ENCODE measurements around the gene AFAP1. TPM values are rescaled to one million over a fixed set of nuclear protein-coding genes. Genes with fewer than 3 reads are reported as not detected.

Gene AFAP1
- total RNA-seq, 2 donors from 2014 or later: 9.6 to 35.3 TPM

DNA sequence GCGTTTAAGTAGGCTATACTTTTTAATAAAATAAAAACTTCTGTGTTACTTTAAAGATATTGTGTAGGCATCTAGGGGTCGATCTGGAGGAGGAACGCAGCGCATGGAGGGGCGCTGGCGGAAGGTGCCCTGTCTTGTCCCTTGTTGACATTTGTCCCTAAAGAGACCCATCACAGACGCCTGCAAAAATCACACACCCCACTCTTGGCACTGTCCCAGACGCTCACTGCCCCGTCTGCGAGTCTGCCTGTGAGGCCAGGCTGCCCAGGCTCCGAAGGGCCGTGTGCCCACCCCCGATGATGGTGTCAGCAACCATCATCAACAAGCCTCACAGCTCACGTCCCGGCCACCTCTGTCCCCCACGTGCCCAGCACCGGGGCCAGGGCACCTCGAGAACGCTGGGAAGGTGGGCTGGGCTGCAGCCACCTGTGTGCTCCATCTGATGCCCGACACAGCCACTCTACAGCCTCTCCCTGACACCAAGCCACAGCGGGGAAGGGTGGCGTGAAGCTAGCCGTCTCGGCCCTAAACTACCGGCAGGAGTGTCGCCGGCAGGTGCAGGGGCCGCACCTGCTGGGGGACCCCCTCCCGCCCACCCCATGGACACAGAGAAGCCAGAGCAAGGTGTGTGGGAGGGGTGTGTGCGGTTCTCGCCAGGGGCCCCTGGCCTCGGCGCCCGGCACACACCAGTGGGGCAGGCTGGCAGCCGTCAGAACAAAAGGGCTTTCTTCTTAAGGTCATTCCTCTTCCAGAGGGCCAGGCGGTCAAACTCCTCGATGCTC is 26.8 kb upstream of the AFAP1 start:
- Histone ChIP-seq H3K27ac (peak overlapping the region in 1 of 4 donors; percentile 11), H3K9me3 (no peaks in the 10 kb centered on the region), H3K27me3 (no peaks in the 10 kb centered on the region), H3K4me1 (peaks cover 24% of the 10 kb centered on the region), H3K36me3 (replicated peaks in 1 of 2; ENCODE audit: insufficient read depth in 1 of 2, low read depth in 2 of 2) (no peaks in the 10 kb centered on the region), H3K4me3 (no peak overlapping the region)
- TF ChIP-seq POLR2A (IDR thresholded peaks at IDR 0.05): no peak
- TF ChIP-seq, protein P1, sequence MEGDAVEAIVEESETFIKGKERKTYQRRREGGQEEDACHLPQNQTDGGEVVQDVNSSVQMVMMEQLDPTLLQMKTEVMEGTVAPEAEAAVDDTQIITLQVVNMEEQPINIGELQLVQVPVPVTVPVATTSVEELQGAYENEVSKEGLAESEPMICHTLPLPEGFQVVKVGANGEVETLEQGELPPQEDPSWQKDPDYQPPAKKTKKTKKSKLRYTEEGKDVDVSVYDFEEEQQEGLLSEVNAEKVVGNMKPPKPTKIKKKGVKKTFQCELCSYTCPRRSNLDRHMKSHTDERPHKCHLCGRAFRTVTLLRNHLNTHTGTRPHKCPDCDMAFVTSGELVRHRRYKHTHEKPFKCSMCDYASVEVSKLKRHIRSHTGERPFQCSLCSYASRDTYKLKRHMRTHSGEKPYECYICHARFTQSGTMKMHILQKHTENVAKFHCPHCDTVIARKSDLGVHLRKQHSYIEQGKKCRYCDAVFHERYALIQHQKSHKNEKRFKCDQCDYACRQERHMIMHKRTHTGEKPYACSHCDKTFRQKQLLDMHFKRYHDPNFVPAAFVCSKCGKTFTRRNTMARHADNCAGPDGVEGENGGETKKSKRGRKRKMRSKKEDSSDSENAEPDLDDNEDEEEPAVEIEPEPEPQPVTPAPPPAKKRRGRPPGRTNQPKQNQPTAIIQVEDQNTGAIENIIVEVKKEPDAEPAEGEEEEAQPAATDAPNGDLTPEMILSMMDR (IDR thresholded peaks at IDR 0.05): no peak
- WGBS, 2 donors: 78 to 82% methylated on average over 16 to 35 of the region's 37 CpGs
- ATAC-seq: no peak
- no peak for DNase-seq
- intact Hi-C loops (cut with DNase I): no loop called here

DNA sequence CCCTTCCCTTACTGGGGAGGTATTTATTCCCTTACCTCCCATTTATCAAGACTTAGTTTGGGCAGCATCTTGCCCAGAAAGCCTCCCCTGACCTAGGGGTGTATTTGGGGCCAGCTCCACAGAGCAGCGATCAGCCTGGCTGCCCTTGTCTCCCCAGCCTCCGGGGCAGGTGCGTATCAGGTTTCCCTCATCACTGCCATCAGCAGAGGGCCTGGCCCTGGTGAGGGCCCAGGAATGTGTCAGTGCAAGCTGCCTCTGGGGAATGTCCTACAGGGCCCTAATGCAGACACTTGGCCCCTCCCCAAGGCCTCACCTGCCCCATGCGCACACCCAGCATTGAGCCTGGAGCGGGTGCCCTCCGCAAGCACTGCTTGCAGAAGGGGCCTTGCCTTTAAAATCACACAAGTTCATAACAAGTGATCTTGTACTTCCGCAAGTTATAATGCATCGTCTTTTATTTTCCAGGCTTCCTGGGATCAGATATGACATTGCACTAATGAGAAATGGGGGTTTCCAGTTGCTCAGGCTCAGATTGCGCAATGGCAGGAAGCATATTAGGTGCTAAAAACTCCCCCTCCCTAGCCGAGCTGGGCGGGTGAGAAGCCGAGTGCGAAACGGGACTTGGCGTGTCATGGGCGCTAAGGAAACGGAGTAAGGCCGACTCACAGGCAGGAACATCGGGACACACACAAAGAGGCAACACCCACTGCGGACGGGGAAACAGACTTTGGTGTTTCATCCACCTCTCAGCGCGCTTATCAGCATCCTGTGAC is 25.4 kb upstream of the AFAP1 start:
- H3K27ac ChIP-seq: peak overlapping the region in 3 of 4 donors; percentile 19 to 73 (median 72)
- 57 to 73% methylated on average over 22 to 23 of the region's 23 CpGs for WGBS, 2 donors
- ATAC-seq (peak; percentile 49), DNase-seq (peak; percentile 37 to 74 (median 44))
- no peaks in the 10 kb centered on the region for H3K9me3 ChIP-seq
- peak in 1 of 3 donors; percentile 13 for TF ChIP-seq POLR2A (IDR thresholded peaks at IDR 0.05)
- TF ChIP-seq, protein P1 (IDR thresholded peaks at IDR 0.05): no peak
- no peak overlapping the region for H3K4me3 ChIP-seq
- intact Hi-C loops (cut with DNase I): no loop called here
- no peaks in the 10 kb centered on the region for H3K36me3 ChIP-seq (replicated peaks in 1 of 2; ENCODE audit: insufficient read depth in 1 of 2, low read depth in 2 of 2)
- peaks cover 31% of the 10 kb centered on the region for H3K4me1 ChIP-seq
- H3K27me3 ChIP-seq: no peaks in the 10 kb centered on the region

DNA sequence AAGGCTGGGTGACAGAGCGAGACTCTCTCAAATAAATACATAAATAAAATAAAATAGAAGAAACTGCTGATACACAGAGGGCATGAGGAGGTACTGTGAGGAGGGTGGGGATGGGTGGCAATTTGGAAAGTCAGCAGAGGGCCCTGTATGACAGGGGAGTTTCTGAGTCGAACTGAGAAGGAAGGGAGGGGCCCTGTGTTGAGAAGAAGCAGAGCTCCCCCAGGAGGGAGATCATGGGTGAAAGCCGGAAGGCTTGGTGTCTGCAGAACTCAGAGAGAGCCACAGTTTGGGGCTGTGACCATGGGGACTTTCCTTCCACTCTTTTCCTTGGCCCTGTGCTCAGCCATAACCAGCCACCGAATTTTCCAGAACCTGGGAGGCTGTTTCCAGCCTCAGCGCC is 24.8 kb upstream of the AFAP1 start:
- no peak for DNase-seq
- Histone ChIP-seq H3K4me1 (peaks cover 25% of the 10 kb centered on the region), H3K9me3 (no peaks in the 10 kb centered on the region), H3K27ac (peak overlapping the region in 3 of 4 donors; percentile 19 to 73 (median 72)), H3K36me3 (replicated peaks in 1 of 2; ENCODE audit: insufficient read depth in 1 of 2, low read depth in 2 of 2) (no peaks in the 10 kb centered on the region), H3K27me3 (no peaks in the 10 kb centered on the region), H3K4me3 (no peak overlapping the region)
- WGBS, 2 donors: 85 to 88% methylated on average over 5 of the region's 5 CpGs
- no peak for ATAC-seq
- intact Hi-C loops (cut with DNase I): no loop called here
- no peak for TF ChIP-seq POLR2A (IDR thresholded peaks at IDR 0.05)
- TF ChIP-seq, protein P1 (IDR thresholded peaks at IDR 0.05): no peak

DNA sequence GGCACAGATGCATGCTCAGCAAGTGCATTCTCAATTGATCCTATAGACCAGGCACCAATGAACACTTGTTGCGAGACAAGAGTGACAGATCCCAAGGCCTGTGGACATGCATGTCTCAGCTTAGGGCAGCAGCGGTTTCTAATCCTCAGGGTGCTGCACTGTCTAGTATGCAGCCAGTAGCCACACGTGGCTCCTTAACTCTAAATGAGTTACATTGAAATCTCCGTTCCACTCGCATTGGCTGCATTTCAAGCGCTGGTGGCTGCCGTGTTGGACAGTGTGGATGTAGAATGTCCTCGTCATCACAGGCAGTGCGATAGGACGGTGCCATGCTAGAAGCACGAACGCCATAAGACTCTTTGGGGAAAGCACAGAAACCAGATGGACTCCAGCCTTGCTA is 24.0 kb upstream of the AFAP1 start:
- 92 to 97% methylated on average over 12 of the region's 12 CpGs for WGBS, 2 donors
- DNase-seq: no peak
- intact Hi-C loops (cut with DNase I): no loop called here

More for the DNA sequence above, 24.0 kb upstream of the AFAP1 start:
- ATAC-seq: no peak
- Histone ChIP-seq H3K4me3 (no peak overlapping the region), H3K36me3 (replicated peaks in 1 of 2; ENCODE audit: insufficient read depth in 1 of 2, low read depth in 2 of 2) (no peaks in the 10 kb centered on the region), H3K9me3 (no peaks in the 10 kb centered on the region), H3K27me3 (no peaks in the 10 kb centered on the region), H3K4me1 (peaks cover 23% of the 10 kb centered on the region), H3K27ac (no peak overlapping the region)
- TF ChIP-seq, protein P1 (IDR thresholded peaks at IDR 0.05): no peak
